PC-3 (cell line): ENCODE results near the gene PHKA1. TPM values are rescaled to one million over a fixed set of nuclear protein-coding genes. Genes with fewer than 3 reads are reported as not detected.

Experiments
- ATAC-seq: fragments of 200-7000 bp; cut with Tn5 transposase; 2 replicates; pipeline ENCODE4 v1.9.1; 2020; ENCODE audit warnings: mild to moderate bottlenecking, moderate library complexity
- BruUV-seq: library from RNA; stranded (reverse); fragments of 400-500 nt; replicated peaks from 2 replicates; lab custom pipeline; 2021; lab: Mats Ljungman, UMichigan
- CTCF ChIA-PET: fragments of 300-600 bp; sonication (Branson Sonifier 250); formaldehyde crosslinking; loops from one replicate; lab custom pipeline; 2022; ENCODE audit warnings: antibody characterized with exemption; lab: Charles Lee
- POLR2A ChIA-PET: fragments of 300-600 bp; sonication (Branson Sonifier 250); formaldehyde crosslinking; loops from one replicate; lab custom pipeline; 2022; ENCODE audit warnings: antibody characterized with exemption; ENCODE audit not compliant: unreplicated experiment; lab: Charles Lee
- DNase-seq: peaks from one replicate; pipeline ENCODE4 v3.0.0-alpha.2; 2015
- H2AFZ ChIP-seq: fragments of 300-600 bp; sonication (generic); 2 replicates; pipeline ENCODE4 v1.6.0; 2016; ENCODE audit warnings: antibody characterized with exemption, low read length
- H3F3A ChIP-seq: fragments of 300-600 bp; sonication (generic); one replicate; pipeline ENCODE4 v1.6.0; 2017; ENCODE audit warnings: antibody characterized with exemption, low read length, control low read depth, mild to moderate bottlenecking; ENCODE audit not compliant: unreplicated experiment
- H3K27ac ChIP-seq: fragments of 300-600 bp; sonication (generic); 2 replicates; pipeline ENCODE4 v1.5.1; 2016; ENCODE audit warnings: mild to moderate bottlenecking, low read length
- H3K27me3 ChIP-seq: fragments of 300-600 bp; sonication (generic); 2 replicates; pipeline ENCODE4 v1.6.1; 2016; ENCODE audit warnings: low read length, mixed read lengths
- H3K36me3 ChIP-seq: fragments of 300-600 bp; sonication (generic); 2 replicates; pipeline ENCODE4 v1.6.1; 2016; ENCODE audit warnings: low read depth, mixed run types, low read length, mixed read lengths
- H3K4me1 ChIP-seq: fragments of 300-600 bp; sonication (generic); 2 replicates; pipeline ENCODE4 v1.5.1; 2016; ENCODE audit warnings: low read length; ENCODE audit not compliant: insufficient read depth
- H3K4me2 ChIP-seq: fragments of 300-600 bp; sonication (generic); 2 replicates; pipeline ENCODE4 v1.6.0; 2016; ENCODE audit warnings: low read length
- H3K4me3 ChIP-seq: fragments of 300-600 bp; sonication (generic); 2 replicates; pipeline ENCODE4 v1.5.1; 2016; ENCODE audit warnings: mild to moderate bottlenecking, low read length, mixed read lengths
- H3K79me2 ChIP-seq: fragments of 300-600 bp; sonication (generic); 2 replicates; pipeline ENCODE4 v1.6.1; 2017; ENCODE audit warnings: low read length, mixed read lengths
- H3K9ac ChIP-seq: fragments of 300-600 bp; sonication (generic); 2 replicates; pipeline ENCODE4 v1.6.0; 2016; ENCODE audit warnings: mild to moderate bottlenecking, low read length
- H3K9me2 ChIP-seq: fragments of 300-600 bp; sonication (generic); replicated peaks from 2 replicates; pipeline ENCODE4 v1.6.1; 2016; ENCODE audit warnings: mixed run types, low read length, mixed read lengths
- H3K9me3 ChIP-seq: fragments of 300-600 bp; sonication (generic); 2 replicates; pipeline ENCODE4 v1.6.1; 2016; ENCODE audit warnings: low read length, mixed read lengths
- H4K20me1 ChIP-seq: fragments of 300-600 bp; sonication (generic); 2 replicates; pipeline ENCODE4 v1.6.1; 2016; ENCODE audit warnings: low read length, mixed read lengths
- CTCF ChIP-seq: fragments of 300-600 bp; sonication (generic); conservative IDR thresholded peaks from 2 replicates; pipeline ENCODE4 v1.5.1; 2017; ENCODE audit warnings: antibody characterized with exemption, low read depth, mild to moderate bottlenecking, low read length
- EZH2 ChIP-seq: fragments of 300-600 bp; sonication (generic); IDR thresholded peaks from one replicate; pipeline ENCODE4 v1.6.1; 2017; ENCODE audit warnings: antibody characterized with exemption, mild to moderate bottlenecking, low read length; ENCODE audit not compliant: unreplicated experiment
- EZH2phosphoT487 ChIP-seq: fragments of 300-600 bp; sonication (generic); IDR thresholded peaks from 2 replicates; pipeline ENCODE4 v1.6.1; 2018; ENCODE audit warnings: mild to moderate bottlenecking, antibody characterized with exemption, low read length, borderline replicate concordance
- intact Hi-C: fragments of 100-400 bp; cut with micrococcal nuclease; formaldehyde crosslinking; loops from 2 replicates; pipeline ENCODE4 v1.9.0; 2023
- total RNA-seq: library from RNA; depleted of rRNA; stranded (reverse); fragments of >200 nt; gene quantifications from 2 replicates; pipeline ENCODE4 v1.2.3, GENCODE V29; 2014

Gene PHKA1
- total RNA-seq, 1 experiment from 2014 or later = 28.5 TPM

DNA sequence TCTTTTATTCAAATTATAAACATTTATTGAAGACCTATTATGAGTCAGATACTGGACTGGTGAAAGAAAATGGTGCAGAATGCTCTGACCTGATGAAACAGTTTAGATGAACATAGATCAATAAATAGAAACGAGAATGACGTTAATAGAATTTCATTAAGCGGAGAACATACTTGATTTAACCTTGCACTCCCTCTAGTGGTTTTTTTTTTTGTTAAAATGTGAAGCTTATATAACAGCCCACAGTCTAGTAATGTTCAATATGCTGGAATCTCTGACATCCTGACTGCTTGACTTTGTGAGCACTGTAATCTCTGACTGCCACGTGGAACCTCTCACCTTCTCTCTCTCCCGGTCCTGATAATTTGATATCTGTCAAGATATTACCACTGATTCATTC lies 173.8 kb downstream of the PHKA1 start:
- no peaks in the 10 kb centered on the region for H3F3A ChIP-seq
- H3K9me3 ChIP-seq = no peaks in the 10 kb centered on the region
- H3K9ac ChIP-seq = no peak overlapping the region
- H3K27me3 ChIP-seq = no peaks in the 10 kb centered on the region
- H3K79me2 ChIP-seq = no peaks in the 10 kb centered on the region
- DNase-seq (peak; percentile 44), ATAC-seq (no peak)
- BruUV-seq = no TSS peak
- H3K4me3 ChIP-seq = no peak overlapping the region
- no peaks in the 10 kb centered on the region for H3K36me3 ChIP-seq
- no peaks in the 10 kb centered on the region for H4K20me1 ChIP-seq
- intact Hi-C loops = loop anchor here (2.0 kb wide), 1 partner anchor 296 kb away; no protein-coding TSS in a partner anchor
- H3K4me1 ChIP-seq = no peaks in the 10 kb centered on the region
- H3K4me2 ChIP-seq = no peak overlapping the region
- no peak overlapping the region for H2AFZ ChIP-seq
- ChIA-PET CTCF (interaction anchor here (0.5 to 0.7 kb wide), 16 partner anchors 15 to 870 kb away, joined by 3 to 10 read pairs (median 4); no protein-coding TSS in a partner anchor), POLR2A (no interaction called here)
- no peaks in the 10 kb centered on the region for H3K9me2 ChIP-seq
- TF ChIP-seq CTCF (peak; percentile 56), EZH2 (no peak), EZH2phosphoT487 (no peak)
- no peak overlapping the region for H3K27ac ChIP-seq

GRCh38 chrX:72539822-72540221 lies 174.3 kb downstream of the PHKA1 start:
- H3K79me2 ChIP-seq = no peaks in the 10 kb centered on the region
- H3K36me3 ChIP-seq = no peaks in the 10 kb centered on the region
- no peak overlapping the region for H3K4me3 ChIP-seq
- CTCF ChIA-PET = interaction anchor here (0.7 kb wide), 1 partner anchor 242 kb away, joined by 5 read pairs; no protein-coding TSS in a partner anchor
- H3K27me3 ChIP-seq = no peaks in the 10 kb centered on the region
- no peaks in the 10 kb centered on the region for H3K9me2 ChIP-seq
- ATAC-seq (no peak), DNase-seq (no peak)
- H4K20me1 ChIP-seq = no peaks in the 10 kb centered on the region
- no peak overlapping the region for H3K9ac ChIP-seq
- no peak overlapping the region for H3K27ac ChIP-seq
- H3K9me3 ChIP-seq = no peaks in the 10 kb centered on the region
- TF ChIP-seq EZH2 = no peak
- TF ChIP-seq CTCF = no peak
- no peak for TF ChIP-seq EZH2phosphoT487
- H3F3A ChIP-seq = no peaks in the 10 kb centered on the region
- intact Hi-C loops = loop anchor here (2.0 kb wide), 1 partner anchor 295 kb away; no protein-coding TSS in a partner anchor
- no peak overlapping the region for H2AFZ ChIP-seq
- no peak overlapping the region for H3K4me2 ChIP-seq
- POLR2A ChIA-PET = no interaction called here
- BruUV-seq = no TSS peak
- no peaks in the 10 kb centered on the region for H3K4me1 ChIP-seq

GRCh38 chrX:72536542-72536941 lies 177.6 kb downstream of the PHKA1 start:
- Histone ChIP-seq H3K4me2 (no peak overlapping the region), H4K20me1 (no peaks in the 10 kb centered on the region), H3F3A (no peaks in the 10 kb centered on the region), H3K79me2 (no peaks in the 10 kb centered on the region), H3K9me3 (no peaks in the 10 kb centered on the region), H3K27ac (no peak overlapping the region), H3K9ac (no peak overlapping the region), H3K4me1 (no peaks in the 10 kb centered on the region), H3K4me3 (no peak overlapping the region), H3K9me2 (no peaks in the 10 kb centered on the region), H2AFZ (no peak overlapping the region), H3K36me3 (no peaks in the 10 kb centered on the region), H3K27me3 (no peaks in the 10 kb centered on the region)
- no peak for DNase-seq
- BruUV-seq = no TSS peak
- intact Hi-C loops = no loop called here
- POLR2A ChIA-PET = no interaction called here
- TF ChIP-seq EZH2phosphoT487 (no peak), CTCF (no peak), EZH2 (no peak)
- ATAC-seq = no peak
- CTCF ChIA-PET = no interaction called here
